PC-9 (cell line): ENCODE data around the gene PFKFB3. TPM values are rescaled to one million over a fixed set of nuclear protein-coding genes. Genes with fewer than 3 reads are reported as not detected.

ENCODE experiments used
- BruUV-seq: library from RNA; stranded (reverse); fragments of 400-500 nt; replicated peaks from 2 replicates; lab custom pipeline; 2021; lab: Mats Ljungman, UMichigan
- CTCF ChIA-PET: fragments of 300-600 bp; sonication (Branson Sonifier 250); formaldehyde crosslinking; loops from one replicate; lab custom pipeline; 2022; ENCODE audit warnings: antibody characterized with exemption; lab: Charles Lee
- POLR2A ChIA-PET: fragments of 300-600 bp; sonication (Branson Sonifier 250); formaldehyde crosslinking; loops from one replicate; lab custom pipeline; 2022; ENCODE audit warnings: antibody characterized with exemption; ENCODE audit not compliant: unreplicated experiment; lab: Charles Lee
- DNase-seq, 2 experiments: peaks; one replicate each; pipeline versions ENCODE4 v3.0.0 to v3.0.0-alpha.2; 2015 to 2022; ENCODE audit warnings: mixed read lengths in 1 of 2
- H2AFZ ChIP-seq: fragments of 200-600 bp; sonication (generic); 2 replicates; pipeline ENCODE4 v1.8.1; 2017; ENCODE audit warnings: antibody characterized with exemption
- H3F3A ChIP-seq: fragments of 200-600 bp; sonication (generic); 2 replicates; pipeline ENCODE4 v1.8.1; 2017; ENCODE audit warnings: antibody characterized with exemption, mild to moderate bottlenecking, low read depth; ENCODE audit not compliant: insufficient read depth
- H3K27ac ChIP-seq: fragments of 200-600 bp; sonication (generic); 2 replicates; pipeline ENCODE4 v1.6.1; 2016; ENCODE audit warnings: mixed run types
- H3K27me3 ChIP-seq: fragments of 200-600 bp; sonication (generic); 2 replicates; pipeline ENCODE4 v1.6.1; 2016; ENCODE audit warnings: low read depth, mixed run types; ENCODE audit not compliant: insufficient read depth
- H3K36me3 ChIP-seq: fragments of 200-600 bp; sonication (generic); 2 replicates; pipeline ENCODE4 v1.6.1; 2016; ENCODE audit warnings: low read depth, mixed run types
- H3K4me1 ChIP-seq: fragments of 200-600 bp; sonication (generic); replicated peaks from 2 replicates; pipeline ENCODE4 v1.6.1; 2016; ENCODE audit warnings: mixed run types; ENCODE audit not compliant: insufficient read depth
- H3K4me2 ChIP-seq: fragments of 200-600 bp; sonication (generic); 2 replicates; pipeline ENCODE4 v1.6.1; 2017; ENCODE audit warnings: mixed run types
- H3K4me3 ChIP-seq: fragments of 200-600 bp; sonication (generic); 2 replicates; pipeline ENCODE4 v1.6.1; 2016; ENCODE audit warnings: mixed run types
- H3K79me2 ChIP-seq: fragments of 200-600 bp; sonication (generic); 2 replicates; pipeline ENCODE4 v1.6.1; 2017; ENCODE audit warnings: low read depth, mixed run types
- H3K9me2 ChIP-seq: fragments of 200-600 bp; sonication (generic); 2 replicates; pipeline ENCODE4 v1.8.1; 2017; ENCODE audit warnings: mild to moderate bottlenecking; ENCODE audit not compliant: insufficient read depth
- H3K9me3 ChIP-seq: fragments of 200-600 bp; sonication (generic); 2 replicates; pipeline ENCODE4 v1.8.1; 2016; ENCODE audit warnings: low read depth; ENCODE audit not compliant: insufficient read depth
- H4K20me1 ChIP-seq: fragments of 200-600 bp; sonication (generic); 2 replicates; pipeline ENCODE4 v1.8.1; 2017; ENCODE audit not compliant: insufficient read depth
- EZH2 ChIP-seq: fragments of 200-600 bp; sonication (generic); IDR thresholded peaks from 2 replicates; pipeline ENCODE4 v1.8.0; 2017; ENCODE audit warnings: antibody characterized with exemption, low read depth
- intact Hi-C: fragments of 100-400 bp; cut with micrococcal nuclease; formaldehyde crosslinking; loops from one replicate; pipeline ENCODE4 v1.10.0; 2022; ENCODE audit not compliant: unreplicated experiment
- total RNA-seq: library from RNA; stranded (reverse); gene quantifications from 2 replicates; pipeline ENCODE4 v1.2.3, GENCODE V29; 2021
- TF ChIP-seq, protein P1 (sequence below): fragments of 200-600 bp; sonication (generic); conservative IDR thresholded peaks from 2 replicates; pipeline ENCODE4 v1.6.1; 2017; ENCODE audit warnings: mixed run types, antibody characterized with exemption, mild to moderate bottlenecking, moderate library complexity

Gene PFKFB3
- total RNA-seq, 1 experiment from 2014 or later: 37.8 TPM

DNA sequence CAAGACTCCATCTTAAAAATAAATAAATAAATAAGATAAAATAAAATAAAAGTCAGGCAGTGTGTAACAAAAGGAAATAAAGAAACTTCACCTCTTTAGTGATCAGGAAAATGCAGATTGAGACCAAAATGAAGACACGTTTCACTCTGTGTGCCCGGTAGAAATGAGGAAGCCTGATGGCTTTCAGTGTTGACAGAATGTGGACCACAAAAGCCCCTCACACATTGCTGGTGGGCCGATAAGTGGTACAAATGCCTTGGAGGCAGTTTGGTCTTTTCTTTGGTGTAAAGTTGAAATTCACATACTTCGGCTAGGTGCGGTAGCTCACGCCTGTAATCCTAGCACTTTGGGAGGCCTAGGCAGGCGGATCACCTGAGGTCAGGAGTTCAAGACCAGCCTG, 44.5 kb upstream of the PFKFB3 start:
- intact Hi-C loops: no loop called here
- CTCF ChIA-PET: no interaction called here
- H3K79me2 ChIP-seq: no peaks in the 10 kb centered on the region
- H3K36me3 ChIP-seq: no peaks in the 10 kb centered on the region
- POLR2A ChIA-PET: interaction anchor here (0.6 kb wide), 1 partner anchor 500 kb away, joined by 8 read pairs; no protein-coding TSS in a partner anchor
- H2AFZ ChIP-seq: no peak overlapping the region
- TF ChIP-seq EZH2: no peak
- TF ChIP-seq, protein P1, sequence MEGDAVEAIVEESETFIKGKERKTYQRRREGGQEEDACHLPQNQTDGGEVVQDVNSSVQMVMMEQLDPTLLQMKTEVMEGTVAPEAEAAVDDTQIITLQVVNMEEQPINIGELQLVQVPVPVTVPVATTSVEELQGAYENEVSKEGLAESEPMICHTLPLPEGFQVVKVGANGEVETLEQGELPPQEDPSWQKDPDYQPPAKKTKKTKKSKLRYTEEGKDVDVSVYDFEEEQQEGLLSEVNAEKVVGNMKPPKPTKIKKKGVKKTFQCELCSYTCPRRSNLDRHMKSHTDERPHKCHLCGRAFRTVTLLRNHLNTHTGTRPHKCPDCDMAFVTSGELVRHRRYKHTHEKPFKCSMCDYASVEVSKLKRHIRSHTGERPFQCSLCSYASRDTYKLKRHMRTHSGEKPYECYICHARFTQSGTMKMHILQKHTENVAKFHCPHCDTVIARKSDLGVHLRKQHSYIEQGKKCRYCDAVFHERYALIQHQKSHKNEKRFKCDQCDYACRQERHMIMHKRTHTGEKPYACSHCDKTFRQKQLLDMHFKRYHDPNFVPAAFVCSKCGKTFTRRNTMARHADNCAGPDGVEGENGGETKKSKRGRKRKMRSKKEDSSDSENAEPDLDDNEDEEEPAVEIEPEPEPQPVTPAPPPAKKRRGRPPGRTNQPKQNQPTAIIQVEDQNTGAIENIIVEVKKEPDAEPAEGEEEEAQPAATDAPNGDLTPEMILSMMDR: no peak
- H3K4me3 ChIP-seq: no peak overlapping the region
- no peaks in the 10 kb centered on the region for H3K4me1 ChIP-seq
- H3K9me3 ChIP-seq: no peaks in the 10 kb centered on the region
- no peaks in the 10 kb centered on the region for H3K27me3 ChIP-seq
- DNase-seq: no peak
- no peak overlapping the region for H3K4me2 ChIP-seq
- peaks cover 11% of the 10 kb centered on the region; the same call in 1 of the 2 replicates for H3F3A ChIP-seq
- no peak overlapping the region for H3K27ac ChIP-seq
- H4K20me1 ChIP-seq: no peaks in the 10 kb centered on the region
- no peaks in the 10 kb centered on the region for H3K9me2 ChIP-seq
- BruUV-seq: no TSS peak

DNA sequence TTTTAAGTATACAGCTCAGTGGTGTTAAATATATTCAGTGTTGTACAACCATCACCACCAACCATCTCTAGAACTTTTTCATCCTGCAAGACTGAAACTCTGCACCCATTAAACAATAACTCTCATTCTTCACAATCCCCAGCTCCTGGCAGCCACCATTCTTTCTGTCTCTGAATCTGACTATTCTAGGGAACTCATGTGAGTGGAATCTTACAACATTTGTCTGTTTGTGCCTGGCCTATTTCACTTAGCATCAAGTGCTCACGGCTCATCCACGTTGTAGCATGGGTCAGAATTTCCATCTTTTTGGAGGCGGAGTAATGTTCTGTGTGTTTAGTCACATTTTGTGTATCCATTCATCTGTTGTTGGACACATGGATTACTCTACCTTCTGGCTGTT, 40.8 kb upstream of the PFKFB3 start:
- Histone ChIP-seq H3K9me2 (no peaks in the 10 kb centered on the region), H4K20me1 (peaks cover 4% of the 10 kb centered on the region; the same call in 1 of the 2 replicates), H2AFZ (no peak overlapping the region), H3K27ac (no peak overlapping the region), H3K27me3 (no peaks in the 10 kb centered on the region), H3K36me3 (0 out of 2 replicates have a peak, but pooled peaks cover 4% of the 10 kb centered on the region), H3K9me3 (no peaks in the 10 kb centered on the region), H3K4me1 (peaks cover 5% of the 10 kb centered on the region; the same call in 1 of the 2 replicates), H3K79me2 (peaks cover 29% of the 10 kb centered on the region), H3K4me2 (no peak overlapping the region), H3K4me3 (no peak overlapping the region), H3F3A (peaks cover 11% of the 10 kb centered on the region; the same call in 1 of the 2 replicates)
- ChIA-PET POLR2A (no interaction called here), CTCF (no interaction called here)
- DNase-seq: no peak
- BruUV-seq: no TSS peak
- intact Hi-C loops: no loop called here
- TF ChIP-seq, protein P1: no peak
- no peak for TF ChIP-seq EZH2

DNA sequence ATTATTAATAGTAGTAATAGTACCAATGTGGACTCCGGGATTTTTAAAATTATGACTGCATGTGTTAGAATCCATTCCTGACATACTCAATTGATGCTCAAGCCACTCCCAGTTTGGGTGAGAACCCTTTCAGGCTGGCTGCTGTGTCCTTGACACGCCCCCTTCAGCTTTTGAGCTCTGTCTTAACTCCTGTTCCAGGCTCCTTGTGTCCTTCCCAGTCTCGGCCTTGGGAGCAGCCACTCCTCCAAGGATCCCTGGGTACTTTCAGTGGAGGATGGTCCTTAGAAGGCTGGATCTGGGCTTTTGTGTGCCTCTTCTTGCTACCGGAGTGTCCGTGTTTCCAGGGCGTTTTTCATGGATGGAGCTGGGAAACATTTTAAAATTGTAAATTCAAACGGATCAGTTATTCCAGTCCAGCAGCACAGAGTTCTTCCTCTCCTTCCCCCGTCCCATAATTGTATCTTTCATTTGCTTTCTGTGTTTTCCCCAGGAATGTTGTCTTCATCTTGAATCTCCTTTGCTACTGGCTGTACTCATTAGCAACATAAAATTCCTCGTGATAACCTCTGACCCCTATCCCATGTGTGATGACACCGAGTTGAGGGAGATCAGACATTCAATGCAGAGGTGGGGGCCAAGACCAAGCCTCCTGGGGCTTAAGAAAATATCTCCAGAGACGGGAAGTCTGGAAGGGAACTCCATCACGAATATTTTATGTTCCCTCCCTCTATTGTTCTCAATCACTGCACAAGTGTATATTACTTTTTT, 40.0 kb upstream of the PFKFB3 start:
- peak overlapping the region; percentile 84; the same call in 1 of the 2 replicates for H3K4me3 ChIP-seq
- H3K9me3 ChIP-seq: no peaks in the 10 kb centered on the region
- CTCF ChIA-PET: interaction anchor here (1.2 kb wide), 1 partner anchor 239 kb away, joined by 4 read pairs; no protein-coding TSS in a partner anchor
- H3K27ac ChIP-seq: no peak overlapping the region
- no peak for DNase-seq
- H3K9me2 ChIP-seq: no peaks in the 10 kb centered on the region
- 0 out of 2 replicates have a peak, but pooled peaks cover 4% of the 10 kb centered on the region for H3K36me3 ChIP-seq
- BruUV-seq: no TSS peak
- H3K4me1 ChIP-seq: peaks cover 5% of the 10 kb centered on the region; the same call in 1 of the 2 replicates
- H3F3A ChIP-seq: peaks cover 11% of the 10 kb centered on the region; the same call in 1 of the 2 replicates
- POLR2A ChIA-PET: no interaction called here
- TF ChIP-seq, protein P1: no peak
- peaks cover 4% of the 10 kb centered on the region; the same call in 1 of the 2 replicates for H4K20me1 ChIP-seq
- peaks cover 38% of the 10 kb centered on the region for H3K79me2 ChIP-seq
- intact Hi-C loops: no loop called here
- no peaks in the 10 kb centered on the region for H3K27me3 ChIP-seq
- peak overlapping the region; percentile 48; the same call in 1 of the 2 replicates for H2AFZ ChIP-seq
- H3K4me2 ChIP-seq: peak overlapping the region; percentile 63
